Activated T-cell treated with anti-CD3 and anti-CD28 coated beads, Interleukin-2, amount 50 U/mL, for 72 hours (primary cell): ENCODE data around the gene KCNJ4. TPM values are rescaled to one million over a fixed set of nuclear protein-coding genes. Genes with fewer than 3 reads are reported as not detected.
A peak's percentile ranks its signal among the peaks of the same experiment; 100 is the strongest.

Experiments used
- ATAC-seq, 2 donors: fragments of 150-1000 bp; cut with Tn5 transposase; replicated peaks in 1 of 2; 2 replicates each; pipeline ENCODE4 v1.10.0; 2021; ENCODE audit warnings: moderate library complexity in 2 of 2, mild to moderate bottlenecking in 1 of 2
- DNase-seq, 2 donors: peaks; one replicate each; pipeline ENCODE4 v3.0.0; 2021 to 2022; ENCODE audit warnings: mixed read lengths in 1 of 2
- H3K27ac Mint-ChIP-seq: one replicate; pipeline ENCODE4 v1.8.0; 2022; ENCODE audit warnings: mild to moderate bottlenecking, moderate library complexity, mixed read lengths
- H3K27me3 Mint-ChIP-seq: one replicate; pipeline ENCODE4 v1.8.0; 2022; ENCODE audit warnings: low read depth, mixed read lengths
- H3K36me3 Mint-ChIP-seq, 2 donors: one replicate each; pipeline ENCODE4 v1.8.0; 2022; ENCODE audit warnings: mixed read lengths in 2 of 2, mild to moderate bottlenecking in 1 of 2; ENCODE audit not compliant: insufficient read depth in 2 of 2
- H3K4me1 Mint-ChIP-seq: one replicate; pipeline ENCODE4 v1.8.0; 2022; ENCODE audit warnings: low read depth, mixed read lengths
- H3K4me3 Mint-ChIP-seq, 2 donors: one replicate each; pipeline ENCODE4 v1.8.0; 2022; ENCODE audit warnings: mild to moderate bottlenecking in 2 of 2, mixed read lengths in 2 of 2, moderate library complexity in 2 of 2
- H3K9me3 Mint-ChIP-seq, 2 donors: one replicate each; pipeline ENCODE4 v1.8.0; 2022; ENCODE audit warnings: mixed read lengths in 2 of 2
- total RNA-seq, 2 donors: library from RNA; stranded (reverse); gene quantifications; one replicate each; pipeline ENCODE4 v1.2.3, GENCODE V29; 2022

The KCNJ4 gene
- total RNA-seq, 2 donors from 2014 or later: not detected

DNA sequence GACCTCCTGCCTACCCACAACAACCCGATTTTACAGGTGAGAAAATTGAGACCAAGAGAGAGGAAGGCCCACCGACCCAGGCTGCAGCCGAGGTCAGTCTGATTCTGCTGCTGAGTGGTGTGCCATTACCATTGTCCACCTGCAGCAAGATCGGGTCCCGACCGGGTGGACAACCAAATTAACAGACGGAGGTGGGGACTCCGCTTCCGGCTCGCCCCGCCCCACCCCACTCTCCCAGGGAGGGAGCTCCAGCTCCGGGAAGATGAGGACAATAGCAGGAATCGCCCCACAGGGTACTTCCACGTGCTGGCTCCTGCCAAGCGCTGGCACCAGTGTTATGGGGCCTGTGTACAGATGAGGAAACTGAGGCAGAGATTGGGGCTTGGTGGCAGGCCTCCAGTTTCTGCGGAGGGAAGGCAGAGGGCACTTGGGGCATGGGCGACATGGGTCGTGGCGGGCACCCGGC, 12.5 kb upstream of the KCNJ4 start:
- no peaks in the 10 kb centered on the region for H3K9me3 Mint-ChIP-seq
- peaks cover 48% of the 10 kb centered on the region for H3K27me3 Mint-ChIP-seq
- H3K27ac Mint-ChIP-seq: no peak overlapping the region
- DNase-seq (no peak), ATAC-seq (peak in 1 of 2 donors; percentile 2)
- peaks cover 4% of the 10 kb centered on the region for H3K4me1 Mint-ChIP-seq
- peak overlapping the region; percentile 86 for H3K4me3 Mint-ChIP-seq
- H3K36me3 Mint-ChIP-seq: no peaks in the 10 kb centered on the region

DNA sequence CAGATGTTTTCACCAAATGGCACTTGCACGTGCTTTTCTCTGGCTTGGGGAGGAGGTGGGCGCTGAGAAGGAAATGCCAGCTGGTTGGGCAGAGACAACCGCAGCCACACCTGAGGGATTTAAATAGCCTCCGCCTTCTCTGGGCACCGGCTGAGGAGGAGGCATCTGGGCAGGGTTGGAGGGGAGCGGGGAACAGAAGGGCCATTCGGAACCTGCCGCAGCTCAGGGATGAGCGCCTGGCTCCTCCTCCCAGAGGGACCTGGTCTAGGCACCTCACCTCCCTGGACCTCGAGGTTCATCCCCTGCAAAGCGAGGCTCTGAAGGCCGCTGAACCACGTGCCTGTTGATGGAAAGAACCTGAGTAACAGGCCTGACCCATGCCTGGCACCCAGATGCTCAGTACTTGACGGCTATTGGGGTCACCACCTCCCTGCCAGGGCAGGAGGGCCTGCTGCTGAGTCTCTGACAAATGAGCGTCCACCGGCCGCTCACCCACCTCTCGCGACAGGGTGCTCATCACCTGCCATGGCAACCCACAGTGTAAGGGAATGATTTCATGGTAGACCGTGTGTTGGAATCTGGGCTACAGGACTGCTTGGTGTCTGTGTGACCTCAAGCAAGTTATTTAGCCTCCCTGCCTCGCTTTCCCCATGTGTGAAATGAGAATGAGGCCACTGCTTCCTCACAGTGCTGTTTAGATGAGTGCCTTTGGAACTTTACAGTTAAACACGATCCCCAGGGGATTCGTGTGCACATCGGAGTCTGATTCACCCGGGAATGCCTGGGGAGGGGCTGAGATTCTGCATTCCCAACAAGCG, 10.9 kb upstream of the KCNJ4 start:
- Mint-ChIP-seq H3K36me3 (no peaks in the 10 kb centered on the region), H3K27ac (no peak overlapping the region), H3K9me3 (no peaks in the 10 kb centered on the region), H3K4me1 (peaks cover 15% of the 10 kb centered on the region), H3K27me3 (peaks cover 64% of the 10 kb centered on the region), H3K4me3 (no peak overlapping the region)
- no peak for DNase-seq
- no peak for ATAC-seq

DNA sequence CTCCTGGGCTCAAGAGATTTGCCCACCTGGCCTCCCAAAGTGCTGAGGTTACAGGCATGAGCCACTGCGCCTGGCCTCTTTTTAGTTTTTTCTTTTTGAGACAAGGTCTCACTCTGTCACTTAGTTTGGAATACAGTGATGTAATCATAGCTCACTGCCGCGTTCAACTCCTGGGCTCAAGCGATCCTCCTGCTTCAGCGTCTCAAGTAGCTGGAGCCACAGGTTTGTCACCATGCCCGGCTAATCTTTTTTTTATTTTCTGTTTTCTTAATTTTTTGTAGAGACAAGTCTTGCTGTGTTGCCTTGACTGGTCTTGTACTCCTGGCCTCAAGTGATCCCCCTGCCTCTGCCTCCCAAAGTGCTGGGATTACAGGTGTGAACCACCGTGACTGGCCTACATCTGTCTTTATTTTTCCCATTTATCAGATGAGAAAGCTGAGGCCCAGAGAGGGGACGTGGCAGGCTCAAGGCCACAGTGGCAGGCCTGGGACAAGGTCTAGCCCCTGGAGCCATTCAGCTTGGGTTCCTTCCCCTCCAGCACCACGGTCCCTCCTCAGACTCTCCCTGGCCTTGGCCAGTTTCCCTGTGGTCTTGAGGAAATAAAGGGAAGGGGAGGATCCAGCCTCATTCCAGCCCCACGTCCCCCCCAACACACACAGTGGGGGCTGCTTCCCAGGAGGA, 10.1 kb upstream of the KCNJ4 start:
- no peak overlapping the region for H3K4me3 Mint-ChIP-seq
- H3K36me3 Mint-ChIP-seq: no peaks in the 10 kb centered on the region
- DNase-seq: no peak
- ATAC-seq: no peak
- no peaks in the 10 kb centered on the region for H3K9me3 Mint-ChIP-seq
- peaks cover 15% of the 10 kb centered on the region for H3K4me1 Mint-ChIP-seq
- H3K27ac Mint-ChIP-seq: no peak overlapping the region
- H3K27me3 Mint-ChIP-seq: peaks cover 72% of the 10 kb centered on the region

DNA sequence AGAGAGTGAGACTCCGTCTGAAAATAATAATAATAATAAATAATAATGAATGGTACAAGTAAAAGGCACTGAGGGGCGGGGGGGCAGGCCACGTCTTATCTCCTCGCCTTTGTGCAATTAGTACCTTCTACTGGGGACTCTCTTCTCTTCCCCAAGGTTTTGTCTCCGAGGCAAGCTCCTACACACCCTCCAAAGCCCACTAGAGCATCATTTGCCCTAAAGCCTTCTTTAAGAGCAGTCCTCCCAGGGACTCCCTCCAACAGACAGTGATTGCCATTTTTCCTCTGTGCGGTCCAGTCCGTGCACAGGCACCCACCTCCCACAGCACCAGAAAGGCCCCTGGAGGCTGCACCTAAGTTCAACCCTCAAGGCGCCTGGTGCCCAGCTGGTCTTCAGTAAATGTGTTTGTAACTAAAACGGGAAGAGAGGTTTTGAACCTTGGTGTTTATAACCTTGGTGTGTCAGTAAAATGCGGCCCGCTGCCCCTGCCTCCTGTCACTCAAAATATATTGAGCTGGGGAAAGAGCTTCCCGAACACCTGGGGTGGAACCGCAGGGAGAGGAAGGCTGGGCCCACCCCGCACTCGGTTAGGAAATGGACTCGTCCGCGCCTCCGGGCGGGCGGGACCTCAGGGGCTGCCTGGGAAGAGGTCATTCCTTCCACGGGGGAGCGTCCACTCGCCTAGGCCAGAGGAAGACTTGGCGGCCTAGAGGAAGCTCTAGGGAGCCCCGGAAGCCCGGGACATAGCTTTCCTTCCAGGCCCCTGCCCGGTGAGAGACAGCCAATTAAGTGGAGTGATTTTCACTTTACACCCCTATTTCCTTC, 8.2 kb upstream of the KCNJ4 start:
- no peak overlapping the region for H3K27ac Mint-ChIP-seq
- H3K36me3 Mint-ChIP-seq: no peaks in the 10 kb centered on the region
- ATAC-seq: no peak
- H3K9me3 Mint-ChIP-seq: no peaks in the 10 kb centered on the region
- DNase-seq: no peak
- peaks cover 15% of the 10 kb centered on the region for H3K4me1 Mint-ChIP-seq
- no peak overlapping the region for H3K4me3 Mint-ChIP-seq
- peaks cover 89% of the 10 kb centered on the region for H3K27me3 Mint-ChIP-seq

DNA sequence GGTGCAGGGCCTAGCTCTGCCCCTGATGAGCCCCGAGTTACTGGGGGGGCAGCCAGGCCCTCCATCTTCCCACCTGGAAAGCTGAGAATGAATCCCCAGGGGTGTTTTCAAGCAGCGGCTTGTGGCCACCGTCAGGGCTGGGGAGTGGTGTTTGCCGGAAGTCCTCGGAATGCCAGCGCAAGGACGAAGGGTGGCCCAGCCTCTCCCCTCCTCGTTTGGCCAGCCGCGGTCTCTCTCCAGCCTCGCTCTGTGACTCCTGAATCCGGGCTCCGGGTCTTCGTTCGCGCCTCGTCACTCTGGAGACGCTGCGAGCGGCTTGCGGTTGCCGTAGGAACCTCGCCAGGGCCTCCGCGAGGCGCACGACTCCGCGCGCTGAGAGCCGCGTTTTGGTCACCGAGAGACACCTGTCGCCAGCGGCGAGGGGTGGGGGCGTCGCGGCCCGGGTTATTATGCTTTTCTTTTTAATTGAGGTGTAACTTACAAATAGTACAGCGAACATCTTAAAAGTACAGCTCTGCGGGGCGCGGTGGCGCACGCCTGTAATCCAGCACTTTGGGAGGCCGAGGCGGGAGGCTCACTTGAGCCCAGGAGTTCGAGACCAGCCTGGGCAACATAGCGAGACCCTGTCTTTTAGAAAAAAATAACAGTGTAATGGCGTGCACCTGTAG, 6.5 kb upstream of the KCNJ4 start:
- Mint-ChIP-seq H3K36me3 (no peaks in the 10 kb centered on the region), H3K27me3 (peaks cover 95% of the 10 kb centered on the region), H3K4me1 (peaks cover 15% of the 10 kb centered on the region), H3K4me3 (peak overlapping the region; percentile 36 to 58), H3K27ac (no peak overlapping the region), H3K9me3 (no peaks in the 10 kb centered on the region)
- ATAC-seq (peak; percentile 83 to 87), DNase-seq (peak; percentile 74 to 83)

DNA sequence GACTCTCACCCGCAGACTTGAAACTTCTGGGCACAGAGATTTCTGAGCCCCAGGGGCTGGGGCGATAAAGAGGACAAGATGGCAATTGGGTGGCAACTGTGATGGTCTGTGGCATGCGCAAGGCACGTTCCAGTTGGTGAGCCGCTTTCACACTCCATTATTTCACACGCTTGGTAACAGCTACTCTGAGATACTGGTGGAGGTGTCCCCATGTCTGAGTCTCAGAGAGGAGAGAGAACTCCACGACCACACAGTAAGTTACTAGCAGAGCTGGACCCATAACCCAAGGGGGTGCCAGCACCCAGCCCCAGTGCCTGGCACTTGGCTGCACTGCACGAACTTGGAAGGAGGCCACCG, 6.0 kb upstream of the KCNJ4 start:
- Mint-ChIP-seq H3K4me1 (peaks cover 17% of the 10 kb centered on the region), H3K4me3 (peak overlapping the region; percentile 36 to 58), H3K36me3 (no peaks in the 10 kb centered on the region), H3K9me3 (no peaks in the 10 kb centered on the region), H3K27ac (no peak overlapping the region), H3K27me3 (peaks cover 93% of the 10 kb centered on the region)
- DNase-seq (no peak), ATAC-seq (peak; percentile 23 to 33)

DNA sequence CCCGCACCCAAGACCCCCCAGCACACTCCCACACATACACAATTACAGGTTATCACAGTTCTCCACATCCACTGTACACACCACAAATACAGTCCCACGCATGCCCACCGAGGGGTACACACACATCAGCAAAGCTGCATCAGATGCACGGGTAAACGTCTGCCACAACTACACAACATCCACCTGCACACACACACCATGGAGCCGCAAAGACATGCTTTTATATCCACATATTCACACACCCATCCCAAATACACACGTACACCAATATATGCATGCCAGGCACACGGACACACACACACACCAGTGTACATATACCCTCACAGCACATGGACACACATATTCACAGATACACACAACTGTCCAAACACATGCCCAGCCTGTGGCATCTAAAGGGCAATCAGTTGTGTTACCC, 5.4 kb upstream of the KCNJ4 start:
- Mint-ChIP-seq H3K36me3 (no peaks in the 10 kb centered on the region), H3K27me3 (peaks cover 87% of the 10 kb centered on the region), H3K27ac (no peak overlapping the region), H3K4me1 (peaks cover 17% of the 10 kb centered on the region), H3K4me3 (no peak overlapping the region), H3K9me3 (no peaks in the 10 kb centered on the region)
- ATAC-seq (no peak), DNase-seq (no peak)

DNA sequence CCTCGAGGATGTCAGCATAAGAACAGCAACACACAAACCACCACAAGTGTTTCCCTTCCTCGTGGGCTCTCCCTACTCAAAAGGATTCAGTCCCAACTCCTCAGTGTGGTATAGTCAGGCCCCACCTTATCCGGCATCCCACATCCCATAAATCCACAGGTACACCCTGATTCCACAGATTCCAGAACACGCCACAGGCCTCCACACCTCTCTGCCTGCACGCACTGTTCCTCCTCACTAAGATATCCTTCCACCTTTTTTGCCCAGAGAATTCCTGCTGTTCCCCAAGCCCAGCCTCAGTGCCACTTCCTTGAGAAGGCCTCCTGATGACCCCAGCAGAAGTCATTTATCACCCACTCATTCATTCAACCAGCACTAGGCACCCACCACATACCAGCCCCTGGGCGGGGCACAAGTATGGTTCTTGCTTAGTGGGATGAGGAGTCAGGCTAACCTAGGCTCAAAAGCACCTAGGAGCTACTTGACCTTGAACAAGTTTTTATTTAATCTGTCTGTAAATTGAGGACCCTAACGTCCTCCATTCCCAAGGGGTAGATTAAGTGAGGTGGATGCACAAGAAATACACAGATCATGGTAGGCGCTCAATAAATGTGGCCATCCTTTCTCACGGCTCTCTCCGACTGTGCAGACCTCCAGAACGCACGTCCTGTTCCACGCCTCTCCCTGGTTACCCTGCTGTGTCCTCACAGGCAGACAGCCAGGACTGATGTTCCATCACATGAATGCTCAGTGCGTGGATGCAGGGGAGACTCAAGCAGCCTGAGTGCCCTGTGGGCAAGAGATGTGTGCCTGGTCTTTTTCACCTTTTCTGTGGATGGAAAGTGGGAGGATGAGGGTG, 2.1 kb upstream of the KCNJ4 start:
- ATAC-seq (no peak), DNase-seq (no peak)
- H3K4me3 Mint-ChIP-seq: peak overlapping the region; percentile 3 to 68
- peaks cover 82% of the 10 kb centered on the region for H3K27me3 Mint-ChIP-seq
- H3K36me3 Mint-ChIP-seq: no peaks in the 10 kb centered on the region
- H3K4me1 Mint-ChIP-seq: peaks cover 15% of the 10 kb centered on the region
- no peaks in the 10 kb centered on the region for H3K9me3 Mint-ChIP-seq
- H3K27ac Mint-ChIP-seq: no peak overlapping the region

DNA sequence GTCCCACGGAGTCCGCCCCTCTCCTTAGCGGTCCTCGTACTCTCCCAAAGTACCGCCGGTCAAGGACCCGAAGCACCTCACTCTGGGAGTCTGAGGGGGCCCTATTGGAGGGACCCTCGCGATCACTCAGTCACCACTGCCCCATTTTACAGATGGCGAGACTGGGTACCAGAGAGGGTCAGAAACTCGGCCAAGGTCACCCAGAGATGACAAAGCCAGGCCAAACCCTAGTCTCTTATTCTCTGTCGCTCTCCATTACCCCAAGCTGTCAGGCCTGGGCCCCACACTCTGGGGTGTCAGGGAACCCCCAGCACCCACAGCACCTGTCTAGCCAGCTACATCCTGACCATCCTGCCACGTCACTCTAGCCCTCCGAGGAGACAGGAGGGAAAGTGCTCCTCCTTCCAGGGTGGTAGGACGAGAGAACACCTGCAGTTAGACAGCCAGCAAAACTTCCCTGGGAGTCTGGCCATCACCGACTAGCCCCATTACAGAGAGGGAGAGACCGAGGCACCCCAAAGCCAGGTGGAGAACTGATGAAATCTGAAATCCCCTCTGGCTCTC, 1.4 kb upstream of the KCNJ4 start:
- no peak overlapping the region for H3K27ac Mint-ChIP-seq
- ATAC-seq (no peak), DNase-seq (no peak)
- H3K9me3 Mint-ChIP-seq: no peaks in the 10 kb centered on the region
- H3K27me3 Mint-ChIP-seq: peaks cover 82% of the 10 kb centered on the region
- peaks cover 8% of the 10 kb centered on the region for H3K4me1 Mint-ChIP-seq
- peak overlapping the region; percentile 3 to 68 for H3K4me3 Mint-ChIP-seq
- H3K36me3 Mint-ChIP-seq: no peaks in the 10 kb centered on the region

DNA sequence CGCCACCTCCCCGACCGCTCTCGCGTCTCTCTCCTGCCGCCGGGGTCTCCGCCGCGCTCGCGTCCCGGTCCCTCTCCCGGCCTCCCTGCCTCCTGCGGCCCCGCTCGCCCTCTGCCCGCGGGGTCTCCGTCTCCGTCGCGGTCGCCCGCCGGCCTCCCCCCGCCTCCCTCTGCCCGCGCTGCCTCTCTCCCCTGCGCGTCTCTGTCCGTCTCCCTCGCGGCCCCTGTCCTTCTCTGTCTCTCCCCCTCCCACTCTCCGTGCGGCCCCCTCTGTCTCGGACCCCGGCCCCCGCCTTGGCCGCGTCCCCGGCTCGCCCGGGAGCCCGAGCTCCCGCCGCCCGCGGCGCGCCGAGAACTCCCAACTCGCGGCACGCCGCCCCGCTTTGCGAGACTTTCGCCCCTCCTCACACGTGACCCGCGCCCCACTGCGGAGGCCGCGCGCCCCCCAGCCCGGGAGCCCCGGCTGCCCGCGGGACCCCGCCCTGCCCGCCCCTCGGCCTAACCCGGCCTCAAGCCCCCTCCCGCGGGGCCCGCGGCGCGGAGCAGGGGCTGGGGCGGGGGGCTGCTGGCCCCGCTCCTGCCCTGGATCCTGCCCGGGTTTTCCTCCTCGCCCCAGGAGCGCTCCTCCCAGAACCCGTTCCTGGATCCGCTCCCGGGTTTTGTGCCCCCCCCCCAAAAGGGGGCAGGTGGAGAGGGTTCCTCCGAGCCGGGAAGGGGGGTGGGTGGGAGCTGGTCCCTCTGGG, 702 bp upstream of the KCNJ4 start:
- ATAC-seq (peak; percentile 37 to 44), DNase-seq (peak in 1 of 2 donors; percentile 47)
- Mint-ChIP-seq H3K27me3 (peaks cover 82% of the 10 kb centered on the region), H3K9me3 (no peaks in the 10 kb centered on the region), H3K27ac (no peak overlapping the region), H3K36me3 (no peaks in the 10 kb centered on the region), H3K4me3 (peak overlapping the region; percentile 12 to 68), H3K4me1 (peaks cover 6% of the 10 kb centered on the region)

DNA sequence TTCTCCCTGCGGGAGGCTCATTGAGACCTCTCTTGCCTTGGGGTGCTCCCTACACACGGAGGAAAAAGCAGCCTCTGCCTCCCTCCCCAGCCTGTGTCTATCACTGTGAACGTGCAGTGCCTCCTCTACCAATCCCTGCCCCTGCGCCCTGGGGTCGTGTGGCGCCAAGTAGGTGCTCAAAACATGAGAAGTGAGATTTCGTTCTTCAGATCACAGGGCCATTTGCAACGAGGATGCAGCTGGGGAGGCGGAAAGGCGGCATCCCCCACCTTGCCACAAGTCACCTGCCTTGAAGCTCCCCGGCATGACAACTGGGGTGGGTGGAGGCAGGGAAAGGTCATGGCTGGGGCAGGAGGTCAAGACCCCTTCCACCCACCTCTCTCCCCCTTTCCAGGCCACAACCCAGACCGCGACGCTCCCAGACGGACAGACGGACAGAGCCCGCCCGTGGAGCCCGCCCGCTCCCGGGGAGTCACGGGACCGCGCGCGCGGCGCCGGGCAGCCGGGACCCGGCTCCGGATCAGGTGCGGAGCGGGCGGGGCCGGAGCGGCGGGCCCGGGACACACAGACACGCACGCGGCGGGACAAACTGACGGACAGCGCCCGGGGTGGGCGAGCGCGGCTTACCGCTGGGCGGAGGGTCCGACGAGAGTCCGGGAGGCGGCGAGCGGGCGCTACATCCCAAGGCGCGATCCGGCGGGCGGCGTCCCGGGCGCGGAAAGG, 485 bp downstream of the KCNJ4 start:
- H3K9me3 Mint-ChIP-seq: no peaks in the 10 kb centered on the region
- ATAC-seq (peak; percentile 16 to 30), DNase-seq (no peak)

More for the DNA sequence above, 485 bp downstream of the KCNJ4 start:
- peak overlapping the region; percentile 26 to 81 for H3K4me3 Mint-ChIP-seq
- H3K4me1 Mint-ChIP-seq: peaks cover 6% of the 10 kb centered on the region
- H3K27ac Mint-ChIP-seq: no peak overlapping the region
- H3K36me3 Mint-ChIP-seq: no peaks in the 10 kb centered on the region
- H3K27me3 Mint-ChIP-seq: peaks cover 79% of the 10 kb centered on the region
